RWPE2 (cell line): ENCODE data around the gene CNOT9.
"Not testable (repeated sequence)": the region's sequence is repeated elsewhere in the genome, so short reads cannot be mapped to it uniquely, and the experiment has no call there.

Source experiments
- ATAC-seq: fragments of 200-7000 bp; cut with Tn5 transposase; 3 replicates; pipeline ENCODE4 v1.9.1; 2021; ENCODE audit warnings: low read depth
- DNase-seq: peaks from one replicate; pipeline ENCODE4 v3.0.0-alpha.2; 2020; ENCODE audit warnings: low spot score
- H3K27ac ChIP-seq: fragments of 450-650 bp; 2 replicates; pipeline ENCODE4 v1.5.1; 2017; ENCODE audit warnings: mild to moderate bottlenecking; ENCODE audit not compliant: poor library complexity, severe bottlenecking
- H3K27me3 ChIP-seq: fragments of 250-450 bp; sonication (Bioruptor Pico); 2 replicates; pipeline ENCODE4 v1.5.1; 2021; ENCODE audit warnings: mild to moderate bottlenecking, moderate library complexity; ENCODE audit not compliant: insufficient read depth, poor library complexity, severe bottlenecking
- H3K36me3 ChIP-seq: fragments of 250-450 bp; sonication (Bioruptor Pico); 2 replicates; pipeline ENCODE4 v1.5.1; 2020; ENCODE audit warnings: low read depth, mild to moderate bottlenecking, moderate library complexity
- H3K4me1 ChIP-seq: fragments of 250-450 bp; sonication (Bioruptor Pico); 2 replicates; pipeline ENCODE4 v1.5.1; 2021; ENCODE audit warnings: mild to moderate bottlenecking, moderate library complexity; ENCODE audit not compliant: insufficient read depth, poor library complexity, severe bottlenecking
- H3K4me3 ChIP-seq: fragments of 250-450 bp; sonication (Bioruptor Pico); 2 replicates; pipeline ENCODE4 v1.5.1; 2021; ENCODE audit warnings: mild to moderate bottlenecking, moderate library complexity; ENCODE audit not compliant: severe bottlenecking
- H3K9me3 ChIP-seq: fragments of 250-450 bp; sonication (Bioruptor Pico); 2 replicates; pipeline ENCODE4 v1.5.1; 2021; ENCODE audit warnings: mild to moderate bottlenecking, moderate library complexity; ENCODE audit not compliant: severe bottlenecking
- TF ChIP-seq, protein P1 (sequence below): fragments of 450-650 bp; IDR thresholded peaks from one replicate; pipeline ENCODE4 v1.5.1; 2017; ENCODE audit warnings: mild to moderate bottlenecking, moderate library complexity; ENCODE audit not compliant: poor library complexity, severe bottlenecking

Gene CNOT9, protein sequence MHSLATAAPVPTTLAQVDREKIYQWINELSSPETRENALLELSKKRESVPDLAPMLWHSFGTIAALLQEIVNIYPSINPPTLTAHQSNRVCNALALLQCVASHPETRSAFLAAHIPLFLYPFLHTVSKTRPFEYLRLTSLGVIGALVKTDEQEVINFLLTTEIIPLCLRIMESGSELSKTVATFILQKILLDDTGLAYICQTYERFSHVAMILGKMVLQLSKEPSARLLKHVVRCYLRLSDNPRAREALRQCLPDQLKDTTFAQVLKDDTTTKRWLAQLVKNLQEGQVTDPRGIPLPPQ

DNA sequence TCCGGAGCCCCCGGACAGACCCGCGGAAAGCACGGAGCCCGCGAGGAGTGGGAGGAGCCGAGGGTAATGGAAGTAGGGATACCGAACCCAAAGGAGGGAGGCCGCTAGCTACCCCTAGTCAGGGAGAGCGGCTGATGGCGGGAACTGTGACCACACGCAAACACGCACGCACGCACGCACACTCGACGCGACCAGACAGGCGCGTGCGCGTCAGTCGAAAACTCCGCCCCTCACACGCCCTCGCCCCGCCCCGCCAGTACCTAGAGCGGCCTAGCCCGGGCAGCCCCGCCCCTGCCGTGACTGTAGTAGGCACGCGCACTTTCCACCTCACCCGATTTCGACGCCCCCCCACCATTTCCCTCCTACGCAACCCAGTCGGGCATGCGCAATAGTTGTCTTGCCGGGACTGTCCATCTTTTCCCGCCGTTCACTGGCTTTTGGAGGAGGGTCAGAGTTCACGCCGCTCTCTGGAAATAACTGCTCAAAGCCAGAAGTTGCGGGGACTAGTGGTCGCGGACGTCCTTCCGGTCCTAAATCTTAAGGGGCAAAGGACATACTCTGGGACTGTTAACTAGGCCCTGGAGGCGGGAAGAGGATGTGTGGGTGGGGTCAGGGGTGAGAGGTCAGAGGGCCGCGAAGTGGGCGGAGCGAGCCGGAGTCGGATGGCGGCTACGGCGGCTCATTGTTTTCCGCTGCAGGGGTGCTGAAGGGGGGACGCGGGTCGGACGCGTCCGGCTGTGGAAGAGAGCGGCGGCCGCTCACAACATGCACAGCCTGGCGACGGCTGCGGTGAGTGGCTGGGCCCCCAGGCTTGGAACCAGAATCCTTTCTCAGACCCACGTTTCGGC is at the start of gene CNOT9, which contains the start of gene USP37:
TSS of gene CNOT9 (plus strand) at position 650 of the 848 bp plus-strand sequence. CDS start at position 766, 116 bp downstream.
TSS of gene USP37 (minus strand) at position 162 of the 848 bp plus-strand sequence. CDS start 9,698 bp downstream, outside the sequence.
- Histone ChIP-seq H3K27ac (peak within 1 kb of the TSS; percentile 77), H3K4me1 (peaks cover 7% of the 10 kb centered on the region), H3K4me3 (peak within 1 kb of the TSS; percentile 89), H3K36me3 (peaks cover 66% of the 10 kb centered on the region), H3K9me3 (no peaks in the 10 kb centered on the region), H3K27me3 (no peaks in the 10 kb centered on the region)
- ATAC-seq (peak; percentile 82), DNase-seq (peak; percentile 99)
- TF ChIP-seq, protein P1, sequence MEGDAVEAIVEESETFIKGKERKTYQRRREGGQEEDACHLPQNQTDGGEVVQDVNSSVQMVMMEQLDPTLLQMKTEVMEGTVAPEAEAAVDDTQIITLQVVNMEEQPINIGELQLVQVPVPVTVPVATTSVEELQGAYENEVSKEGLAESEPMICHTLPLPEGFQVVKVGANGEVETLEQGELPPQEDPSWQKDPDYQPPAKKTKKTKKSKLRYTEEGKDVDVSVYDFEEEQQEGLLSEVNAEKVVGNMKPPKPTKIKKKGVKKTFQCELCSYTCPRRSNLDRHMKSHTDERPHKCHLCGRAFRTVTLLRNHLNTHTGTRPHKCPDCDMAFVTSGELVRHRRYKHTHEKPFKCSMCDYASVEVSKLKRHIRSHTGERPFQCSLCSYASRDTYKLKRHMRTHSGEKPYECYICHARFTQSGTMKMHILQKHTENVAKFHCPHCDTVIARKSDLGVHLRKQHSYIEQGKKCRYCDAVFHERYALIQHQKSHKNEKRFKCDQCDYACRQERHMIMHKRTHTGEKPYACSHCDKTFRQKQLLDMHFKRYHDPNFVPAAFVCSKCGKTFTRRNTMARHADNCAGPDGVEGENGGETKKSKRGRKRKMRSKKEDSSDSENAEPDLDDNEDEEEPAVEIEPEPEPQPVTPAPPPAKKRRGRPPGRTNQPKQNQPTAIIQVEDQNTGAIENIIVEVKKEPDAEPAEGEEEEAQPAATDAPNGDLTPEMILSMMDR = no peak

DNA sequence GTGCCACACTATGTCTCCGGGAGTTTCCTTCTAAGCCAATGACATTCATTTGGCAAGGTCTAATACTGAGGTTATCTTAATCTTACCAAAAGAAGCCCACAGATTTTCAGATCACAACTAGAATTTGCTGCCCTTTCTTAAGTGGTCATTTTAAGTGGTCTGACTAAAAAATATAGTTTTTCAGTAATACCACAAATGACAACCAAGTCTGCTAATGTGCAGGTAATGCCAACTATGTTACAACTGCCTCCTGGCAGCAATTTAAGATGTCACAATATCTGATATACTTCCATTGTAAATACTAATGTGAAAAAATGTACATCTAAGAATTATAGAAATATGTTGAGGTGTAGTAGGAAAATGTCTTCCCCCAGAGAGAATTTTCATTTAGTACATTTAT is 49.8 kb upstream of the CNOT9 start:
- peaks cover 22% of the 10 kb centered on the region for H3K36me3 ChIP-seq

DNA sequence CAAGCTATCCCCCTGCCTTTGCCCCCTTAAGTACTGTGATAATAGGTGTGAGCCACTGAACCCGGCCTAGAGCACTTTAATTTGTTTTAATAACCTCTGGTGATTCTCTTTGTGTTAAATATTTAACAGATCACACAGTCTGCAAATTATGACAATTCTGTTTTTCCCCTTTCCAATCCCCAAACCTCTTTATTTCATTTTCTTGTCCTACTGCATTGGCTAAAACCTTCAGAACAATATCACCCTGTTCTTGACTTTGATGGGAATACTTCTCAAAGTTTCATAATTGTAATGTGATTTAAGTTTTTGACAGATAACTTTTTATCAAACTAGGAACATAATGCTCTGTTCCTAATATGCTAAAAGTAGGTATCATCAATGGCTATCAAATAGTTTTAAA is 45.0 kb upstream of the CNOT9 start:
- no peak for ATAC-seq
- no peak for DNase-seq
- no peak overlapping the region for H3K4me3 ChIP-seq
- no peak overlapping the region for H3K27ac ChIP-seq
- no peaks in the 10 kb centered on the region for H3K27me3 ChIP-seq
- no peaks in the 10 kb centered on the region for H3K9me3 ChIP-seq
- H3K4me1 ChIP-seq = no peaks in the 10 kb centered on the region
- TF ChIP-seq, protein P1 = no peak
- peaks cover 46% of the 10 kb centered on the region for H3K36me3 ChIP-seq

More for the DNA sequence above, 49.8 kb upstream of the CNOT9 start:
- Histone ChIP-seq H3K4me1 (no peaks in the 10 kb centered on the region), H3K4me3 (no peak overlapping the region), H3K27me3 (no peaks in the 10 kb centered on the region), H3K27ac (no peak overlapping the region), H3K9me3 (no peaks in the 10 kb centered on the region)
- TF ChIP-seq, protein P1 = no peak
- no peak for DNase-seq
- no peak for ATAC-seq

DNA sequence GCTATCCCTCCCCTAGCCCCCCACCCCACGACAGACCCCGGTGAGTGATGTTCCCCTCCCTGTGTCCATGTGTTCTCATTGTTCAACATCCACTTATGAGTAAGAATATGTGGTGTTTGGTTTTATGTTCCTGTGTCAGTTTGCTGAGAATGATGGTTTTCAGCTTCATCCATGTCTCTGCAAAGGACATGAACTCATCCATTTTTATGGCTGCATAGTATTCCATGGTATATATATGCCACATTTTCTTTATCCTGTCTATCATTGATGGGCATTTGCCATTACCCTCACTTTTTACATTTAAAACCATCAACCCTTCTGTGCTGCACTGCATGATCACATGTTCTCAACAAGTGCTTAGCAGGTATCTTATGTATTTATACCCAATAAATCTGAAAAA is 40.2 kb upstream of the CNOT9 start:
- ATAC-seq, H3K27ac ChIP-seq, H3K4me1 ChIP-seq, H3K9me3 ChIP-seq, H3K4me3 ChIP-seq, DNase-seq, H3K27me3 ChIP-seq: not testable (repeated sequence)
- H3K36me3 ChIP-seq = peaks cover 82% of the 10 kb centered on the region

DNA sequence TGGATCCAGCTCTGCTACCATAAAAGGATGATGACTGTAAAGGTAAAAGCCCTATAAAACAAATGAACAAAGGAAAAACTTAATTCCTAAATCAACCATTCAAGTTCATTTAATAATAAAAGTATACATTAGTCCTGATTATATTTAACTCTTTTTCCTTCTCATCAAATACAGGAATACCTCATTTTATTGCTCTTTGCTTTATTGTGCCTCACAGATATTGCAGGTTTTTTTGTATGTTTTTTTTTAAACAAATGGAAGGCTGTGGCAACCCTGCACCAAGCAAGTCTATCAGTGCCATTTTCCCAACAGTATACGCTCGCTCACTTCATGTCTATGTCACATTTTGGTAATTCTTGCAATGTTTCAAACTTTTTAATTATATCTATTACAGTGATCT is 38.6 kb upstream of the CNOT9 start:
- Histone ChIP-seq H3K36me3 (peaks cover 82% of the 10 kb centered on the region), H3K4me3 (no peak overlapping the region), H3K27ac (no peak overlapping the region), H3K9me3 (no peaks in the 10 kb centered on the region), H3K27me3 (no peaks in the 10 kb centered on the region), H3K4me1 (no peaks in the 10 kb centered on the region)
- ATAC-seq = no peak
- DNase-seq = no peak
- TF ChIP-seq, protein P1 = no peak
